Forelimb muscle (tissue), 1 donor: Measurements from ENCODE around the gene IPPK. TPM values are rescaled to one million over a fixed set of nuclear protein-coding genes. Genes with fewer than 3 reads are reported as not detected.

ENCODE experiments used
- DNase-seq: peaks from one replicate; pipeline ENCODE4 v3.0.0-alpha.2; 2013; ENCODE audit warnings: low read depth
- polyA plus RNA-seq: library from polyadenylated mRNA; unstranded; fragments of 120-200 nt; gene quantifications from one replicate; pipeline ENCODE4 v1.2.1, GENCODE V29; 2013; ENCODE audit not compliant: insufficient read length

The IPPK gene
- 7.2 TPM for polyA plus RNA-seq

GRCh38 chr9:92669890-92670708, at the start of gene IPPK:
Gene IPPK, minus strand, starts transcription at chr9:92670131. Its CDS starts 143 bp downstream, at chr9:92669988.
- DNase-seq, result peak; percentile 98

- DNase-seq, result no peak
Measured at GRCh38 chr9:92719028-92719647, 49.2 kb upstream of the IPPK start.

- no peak for DNase-seq
Measured at GRCh38 chr9:92718086-92719001, 48.4 kb upstream of the IPPK start.

- no peak for DNase-seq
Measured at GRCh38 chr9:92717201-92718085, 47.5 kb upstream of the IPPK start.

- no peak for DNase-seq
Measured at GRCh38 chr9:92716557-92716956, 46.6 kb upstream of the IPPK start.

GRCh38 chr9:92715488-92716231, 45.7 kb upstream of the IPPK start:
- DNase-seq, result no peak

- DNase-seq, result no peak
Measured at GRCh38 chr9:92714787-92715487, 45.0 kb upstream of the IPPK start.

GRCh38 chr9:92714016-92714415, 44.1 kb upstream of the IPPK start:
- no peak for DNase-seq

- no peak for DNase-seq
Measured at GRCh38 chr9:92713528-92713927, 43.6 kb upstream of the IPPK start.

GRCh38 chr9:92712767-92713166, 42.8 kb upstream of the IPPK start:
- DNase-seq, result no peak

- DNase-seq, result no peak
Measured at GRCh38 chr9:92711844-92712243, 41.9 kb upstream of the IPPK start.

- DNase-seq, result no peak
Measured at GRCh38 chr9:92711146-92711545, 41.2 kb upstream of the IPPK start.

GRCh38 chr9:92710368-92710767, 40.4 kb upstream of the IPPK start:
- no peak for DNase-seq

GRCh38 chr9:92709954-92710353, 40.0 kb upstream of the IPPK start:
- no peak for DNase-seq

- no peak for DNase-seq
Measured at GRCh38 chr9:92709240-92709639, 39.3 kb upstream of the IPPK start.

GRCh38 chr9:92707530-92707929, 37.6 kb upstream of the IPPK start:
- DNase-seq, result no peak

GRCh38 chr9:92706218-92706940, 36.4 kb upstream of the IPPK start:
- DNase-seq, result no peak

GRCh38 chr9:92704528-92704927, 34.6 kb upstream of the IPPK start:
- DNase-seq, result no peak

GRCh38 chr9:92696619-92697018, 26.7 kb upstream of the IPPK start:
- DNase-seq, result no peak
